Renal cortical epithelial cell (primary cell): ENCODE measurements around the gene SPECC1. TPM values are rescaled to one million over a fixed set of nuclear protein-coding genes. Genes with fewer than 3 reads are reported as not detected.
"Not testable (repeated sequence)": the region's sequence is repeated elsewhere in the genome, so short reads cannot be mapped to it uniquely, and the experiment has no call there.

Source experiments
- DNase-seq: peaks from one replicate; pipeline ENCODE4 v3.0.0-alpha.2; 2011; ENCODE audit warnings: low read depth
- total RNA-seq: library from RNA; depleted of rRNA; stranded (reverse); fragments of >200 nt; gene quantifications from 2 replicates; pipeline ENCODE4 v1.2.3, GENCODE V29; 2014

The SPECC1 gene
- total RNA-seq, 1 donor from 2014 or later: 144 TPM

- no peak for DNase-seq
Observed at GRCh38 chr17:20307326-20307910, 298.3 kb downstream of the SPECC1 start.

- DNase-seq: no peak
Observed at GRCh38 chr17:20310481-20310880, 301.3 kb downstream of the SPECC1 start.

- DNase-seq: no peak
Observed at GRCh38 chr17:20313306-20313705, 304.1 kb downstream of the SPECC1 start.

GRCh38 chr17:20313891-20314290 lies 304.7 kb downstream of the SPECC1 start:
- no peak for DNase-seq

- DNase-seq: no peak
Observed at GRCh38 chr17:20314834-20315233, 305.7 kb downstream of the SPECC1 start.

- DNase-seq: no peak
Observed at GRCh38 chr17:20315311-20315710, 306.2 kb downstream of the SPECC1 start.

- DNase-seq: no peak
Observed at GRCh38 chr17:20315821-20316220, 306.7 kb downstream of the SPECC1 start.

GRCh38 chr17:20320535-20321229 lies 311.5 kb downstream of the SPECC1 start:
- peak; percentile 15 for DNase-seq

- DNase-seq: not testable (repeated sequence)
Observed at GRCh38 chr17:20321357-20321756, 312.2 kb downstream of the SPECC1 start.

GRCh38 chr17:20327739-20328138 lies 318.6 kb downstream of the SPECC1 start:
- DNase-seq: not testable (repeated sequence)

GRCh38 chr17:20351405-20351804 lies 342.2 kb downstream of the SPECC1 start:
- not testable (repeated sequence) for DNase-seq

- not testable (repeated sequence) for DNase-seq
Observed at GRCh38 chr17:20352567-20352966, 343.4 kb downstream of the SPECC1 start.

- DNase-seq: not testable (repeated sequence)
Observed at GRCh38 chr17:20363846-20364245, 354.7 kb downstream of the SPECC1 start.

Other genes with a start within 250 kb of the SPECC1 start
- 15.3 and 18.0 TPM in 2 replicates for gene ULK2, start 141.4 kb upstream of the SPECC1 start, total RNA-seq
- 25.2 and 35.7 TPM in 2 replicates for gene AKAP10, start 31.5 kb upstream of the SPECC1 start, total RNA-seq